Loucy (cell line): ENCODE data around the gene SYCP2.

Experiments
- H2AFZ ChIP-seq: fragments of 200-600 bp; sonication (generic); 2 replicates; pipeline ENCODE4 v1.6.0; 2016; ENCODE audit warnings: antibody characterized with exemption, mild to moderate bottlenecking, low read length, moderate library complexity
- H3F3A ChIP-seq: fragments of 200-600 bp; 2 replicates; pipeline ENCODE4 v1.6.0; 2016; ENCODE audit warnings: antibody characterized with exemption, low read depth, mild to moderate bottlenecking
- H3K27me3 ChIP-seq: fragments of 200-600 bp; sonication (generic); 2 replicates; pipeline ENCODE4 v1.6.1; 2014; ENCODE audit warnings: low read length, mild to moderate bottlenecking; ENCODE audit not compliant: insufficient read depth, poor library complexity, severe bottlenecking
- H3K36me3 ChIP-seq: fragments of 200-600 bp; sonication (generic); 2 replicates; pipeline ENCODE4 v1.6.1; 2016; ENCODE audit warnings: low read length; ENCODE audit not compliant: insufficient read depth
- H3K4me1 ChIP-seq: fragments of 200-600 bp; sonication (generic); 2 replicates; pipeline ENCODE4 v1.5.1; 2014; ENCODE audit warnings: low read length, mild to moderate bottlenecking; ENCODE audit not compliant: insufficient read depth, poor library complexity, severe bottlenecking
- H3K4me2 ChIP-seq: fragments of 200-600 bp; sonication (generic); 2 replicates; pipeline ENCODE4 v1.6.0; 2014; ENCODE audit warnings: antibody characterized with exemption, low read length, low read depth, mild to moderate bottlenecking; ENCODE audit not compliant: poor library complexity, severe bottlenecking
- H3K4me3 ChIP-seq: fragments of 200-600 bp; sonication (generic); 2 replicates; pipeline ENCODE4 v1.5.1; 2014; ENCODE audit warnings: low read length, mild to moderate bottlenecking, mixed read lengths; ENCODE audit not compliant: poor library complexity, severe bottlenecking
- H3K79me2 ChIP-seq: fragments of 200-600 bp; sonication (generic); 2 replicates; pipeline ENCODE4 v1.6.1; 2014; ENCODE audit warnings: low read length; ENCODE audit not compliant: insufficient read depth
- H3K9ac ChIP-seq: fragments of 200-600 bp; sonication (generic); 2 replicates; pipeline ENCODE4 v1.6.0; 2014; ENCODE audit warnings: mild to moderate bottlenecking, low read depth, low read length, moderate library complexity; ENCODE audit not compliant: poor library complexity, severe bottlenecking
- H3K9me2 ChIP-seq: fragments of 200-600 bp; sonication (generic); replicated peaks from 2 replicates; pipeline ENCODE4 v1.6.1; 2016; ENCODE audit warnings: low read depth, low read length, mixed read lengths
- H3K9me3 ChIP-seq: fragments of 200-600 bp; sonication (generic); 2 replicates; pipeline ENCODE4 v1.6.1; 2014; ENCODE audit warnings: mild to moderate bottlenecking, antibody characterized with exemption, low read length, low read depth; ENCODE audit not compliant: insufficient read depth
- H4K20me1 ChIP-seq: fragments of 200-600 bp; sonication (generic); 2 replicates; pipeline ENCODE4 v1.6.0; 2014; ENCODE audit warnings: antibody characterized with exemption, low read length, mild to moderate bottlenecking; ENCODE audit not compliant: insufficient read depth, poor library complexity, severe bottlenecking
- EZH2phosphoT487 ChIP-seq: fragments of 200-600 bp; IDR thresholded peaks from 2 replicates; pipeline ENCODE4 v1.6.1; 2018; ENCODE audit warnings: antibody characterized with exemption, mild to moderate bottlenecking, moderate library complexity, borderline replicate concordance
- TF ChIP-seq, protein P1 (sequence below): fragments of 200-600 bp; sonication (generic); conservative IDR thresholded peaks from 2 replicates; pipeline ENCODE4 v1.5.1; 2014; ENCODE audit warnings: mild to moderate bottlenecking, antibody characterized with exemption, low read length

SYCP2 gene

DNA sequence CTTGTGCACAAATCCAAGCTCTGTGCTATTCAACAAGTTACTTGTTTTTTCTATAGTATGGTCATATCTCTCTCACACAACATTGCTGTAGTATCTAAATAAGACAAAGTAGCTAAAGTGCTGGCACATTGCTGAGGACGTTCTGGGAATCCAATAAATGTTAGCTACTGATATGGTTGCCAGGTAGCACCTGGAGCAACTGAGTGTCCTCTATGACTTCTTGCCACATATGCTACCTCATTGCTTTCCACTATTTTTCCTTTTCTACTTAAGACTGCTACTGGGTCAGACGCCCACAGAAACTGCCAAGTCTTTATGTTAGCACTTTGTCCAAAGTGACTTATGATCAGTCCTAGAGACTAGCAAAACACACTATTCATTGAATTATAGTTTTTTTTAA is 85.3 kb downstream of the SYCP2 start:
- H2AFZ ChIP-seq = no peak overlapping the region
- H3K36me3 ChIP-seq = peaks cover 23% of the 10 kb centered on the region; the same call in 1 of the 2 replicates
- no peaks in the 10 kb centered on the region for H4K20me1 ChIP-seq

DNA sequence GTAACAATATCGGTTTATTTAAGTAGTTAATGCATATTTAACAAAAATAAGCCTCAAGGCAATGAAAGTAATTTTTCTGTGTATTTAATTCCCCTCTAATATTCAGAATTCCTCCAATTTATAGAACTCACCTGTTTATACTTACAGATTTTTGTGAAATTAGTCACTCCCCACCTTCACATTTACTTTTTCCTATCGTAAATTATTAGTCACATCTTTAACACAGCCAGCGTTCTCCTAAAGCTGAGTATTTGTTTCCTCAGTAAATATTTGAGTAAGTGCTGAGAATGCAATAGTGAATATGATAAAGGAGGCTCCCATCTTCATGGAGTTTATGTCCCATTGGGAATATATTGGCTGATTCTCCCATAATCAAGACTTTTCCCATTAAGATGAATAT is 88.0 kb downstream of the SYCP2 start:
- TF ChIP-seq, protein P1, sequence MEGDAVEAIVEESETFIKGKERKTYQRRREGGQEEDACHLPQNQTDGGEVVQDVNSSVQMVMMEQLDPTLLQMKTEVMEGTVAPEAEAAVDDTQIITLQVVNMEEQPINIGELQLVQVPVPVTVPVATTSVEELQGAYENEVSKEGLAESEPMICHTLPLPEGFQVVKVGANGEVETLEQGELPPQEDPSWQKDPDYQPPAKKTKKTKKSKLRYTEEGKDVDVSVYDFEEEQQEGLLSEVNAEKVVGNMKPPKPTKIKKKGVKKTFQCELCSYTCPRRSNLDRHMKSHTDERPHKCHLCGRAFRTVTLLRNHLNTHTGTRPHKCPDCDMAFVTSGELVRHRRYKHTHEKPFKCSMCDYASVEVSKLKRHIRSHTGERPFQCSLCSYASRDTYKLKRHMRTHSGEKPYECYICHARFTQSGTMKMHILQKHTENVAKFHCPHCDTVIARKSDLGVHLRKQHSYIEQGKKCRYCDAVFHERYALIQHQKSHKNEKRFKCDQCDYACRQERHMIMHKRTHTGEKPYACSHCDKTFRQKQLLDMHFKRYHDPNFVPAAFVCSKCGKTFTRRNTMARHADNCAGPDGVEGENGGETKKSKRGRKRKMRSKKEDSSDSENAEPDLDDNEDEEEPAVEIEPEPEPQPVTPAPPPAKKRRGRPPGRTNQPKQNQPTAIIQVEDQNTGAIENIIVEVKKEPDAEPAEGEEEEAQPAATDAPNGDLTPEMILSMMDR = no peak
- no peak for TF ChIP-seq EZH2phosphoT487
- Histone ChIP-seq H4K20me1 (no peaks in the 10 kb centered on the region), H3K9me2 (no peaks in the 10 kb centered on the region), H3K4me2 (no peak overlapping the region), H3K79me2 (no peaks in the 10 kb centered on the region), H3K9me3 (no peaks in the 10 kb centered on the region), H3K27me3 (no peaks in the 10 kb centered on the region), H3K9ac (no peak overlapping the region), H3K4me1 (no peaks in the 10 kb centered on the region), H3K36me3 (peaks cover 33% of the 10 kb centered on the region; the same call in 1 of the 2 replicates), H3K4me3 (no peak overlapping the region), H2AFZ (no peak overlapping the region), H3F3A (no peaks in the 10 kb centered on the region)

More for the DNA sequence above, 85.3 kb downstream of the SYCP2 start:
- no peak overlapping the region for H3K4me2 ChIP-seq
- H3K79me2 ChIP-seq = no peaks in the 10 kb centered on the region
- no peak overlapping the region for H3K9ac ChIP-seq
- TF ChIP-seq EZH2phosphoT487 = no peak
- TF ChIP-seq, protein P1 = no peak
- no peaks in the 10 kb centered on the region for H3K9me2 ChIP-seq
- no peaks in the 10 kb centered on the region for H3K4me1 ChIP-seq
- H3K9me3 ChIP-seq = no peaks in the 10 kb centered on the region
- no peaks in the 10 kb centered on the region for H3K27me3 ChIP-seq
- no peaks in the 10 kb centered on the region for H3F3A ChIP-seq
- no peak overlapping the region for H3K4me3 ChIP-seq

DNA sequence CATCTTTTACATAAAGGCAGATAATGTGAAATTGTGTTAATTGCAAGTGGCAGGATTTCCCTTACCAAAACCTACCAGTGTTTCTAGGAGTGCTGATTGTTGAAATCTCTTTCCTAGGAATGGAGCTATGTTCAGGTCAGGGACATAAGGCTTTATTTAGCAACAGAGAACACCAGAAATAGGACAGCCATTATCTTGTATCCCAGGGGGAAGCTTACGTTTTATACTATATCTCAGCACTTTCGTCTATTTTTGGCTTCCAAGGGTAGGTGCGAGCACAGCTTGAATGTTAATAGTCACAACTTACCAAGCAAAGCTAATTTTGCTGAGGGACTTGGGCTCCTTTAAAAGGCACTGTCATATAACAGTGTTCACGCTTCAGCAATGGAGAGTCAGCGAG is 94.0 kb downstream of the SYCP2 start:
- Histone ChIP-seq H2AFZ (no peak overlapping the region), H3K9me2 (no peaks in the 10 kb centered on the region), H3K9ac (no peak overlapping the region), H3K79me2 (no peaks in the 10 kb centered on the region), H3K36me3 (peaks cover 23% of the 10 kb centered on the region; the same call in 1 of the 2 replicates), H3K9me3 (no peaks in the 10 kb centered on the region), H3F3A (no peaks in the 10 kb centered on the region), H4K20me1 (no peaks in the 10 kb centered on the region), H3K4me2 (no peak overlapping the region), H3K27me3 (no peaks in the 10 kb centered on the region), H3K4me3 (no peak overlapping the region), H3K4me1 (peaks cover 11% of the 10 kb centered on the region)
- TF ChIP-seq EZH2phosphoT487 = no peak
- TF ChIP-seq, protein P1 = no peak
